Activated CD8-positive, alpha-beta memory T cell treated with anti-CD3 and anti-CD28 coated beads, Interleukin-2, amount 50 U/mL, for 1 hour (primary cell): ENCODE measurements around the gene SYNPO2.
"Not testable (repeated sequence)": the region's sequence is repeated elsewhere in the genome, so short reads cannot be mapped to it uniquely, and the experiment has no call there.

Source experiments
- DNase-seq: peaks from one replicate; pipeline ENCODE4 v3.0.0-alpha.2; 2020; ENCODE audit errors: extremely low read depth

Gene SYNPO2

DNA sequence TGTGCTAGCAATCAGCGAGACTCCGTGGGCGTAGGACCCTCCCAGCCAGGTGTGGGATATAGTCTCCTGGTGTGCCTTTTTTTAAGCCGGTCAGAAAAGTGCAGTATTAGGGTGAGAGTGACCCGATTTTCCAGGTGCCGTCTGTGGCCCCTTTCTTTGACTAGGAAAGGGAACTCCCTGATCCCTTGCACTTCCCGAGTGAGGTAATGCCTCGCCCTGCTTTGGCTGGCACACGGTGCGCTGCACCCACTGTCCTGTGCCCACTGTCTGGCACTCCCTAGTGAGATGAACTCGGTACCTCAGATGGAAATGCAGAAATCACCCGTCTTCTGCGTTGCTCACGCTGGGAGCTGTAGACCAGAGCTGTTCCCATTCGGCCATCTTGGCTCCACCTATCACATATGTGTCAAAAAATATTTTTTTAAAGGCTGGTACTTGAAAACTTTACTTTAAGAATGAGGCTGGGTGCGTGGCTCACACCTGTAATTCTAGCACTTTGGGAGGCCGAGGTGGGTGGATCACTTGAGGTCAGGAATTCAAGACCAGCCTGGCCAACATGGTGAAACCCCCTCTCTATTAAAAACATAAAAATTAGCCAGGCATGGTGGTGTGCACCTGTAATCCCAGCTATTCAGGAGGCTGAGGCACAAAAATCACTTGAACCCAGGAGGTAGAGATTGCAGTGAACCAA, 179.2 kb downstream of the SYNPO2 start:
- not testable (repeated sequence) for DNase-seq

- DNase-seq = no peak
Measured at GRCh38 chr4:119068529-119068962, 179.9 kb downstream of the SYNPO2 start.

GRCh38 chr4:119070301-119070700, 181.6 kb downstream of the SYNPO2 start:
- no peak for DNase-seq

DNA sequence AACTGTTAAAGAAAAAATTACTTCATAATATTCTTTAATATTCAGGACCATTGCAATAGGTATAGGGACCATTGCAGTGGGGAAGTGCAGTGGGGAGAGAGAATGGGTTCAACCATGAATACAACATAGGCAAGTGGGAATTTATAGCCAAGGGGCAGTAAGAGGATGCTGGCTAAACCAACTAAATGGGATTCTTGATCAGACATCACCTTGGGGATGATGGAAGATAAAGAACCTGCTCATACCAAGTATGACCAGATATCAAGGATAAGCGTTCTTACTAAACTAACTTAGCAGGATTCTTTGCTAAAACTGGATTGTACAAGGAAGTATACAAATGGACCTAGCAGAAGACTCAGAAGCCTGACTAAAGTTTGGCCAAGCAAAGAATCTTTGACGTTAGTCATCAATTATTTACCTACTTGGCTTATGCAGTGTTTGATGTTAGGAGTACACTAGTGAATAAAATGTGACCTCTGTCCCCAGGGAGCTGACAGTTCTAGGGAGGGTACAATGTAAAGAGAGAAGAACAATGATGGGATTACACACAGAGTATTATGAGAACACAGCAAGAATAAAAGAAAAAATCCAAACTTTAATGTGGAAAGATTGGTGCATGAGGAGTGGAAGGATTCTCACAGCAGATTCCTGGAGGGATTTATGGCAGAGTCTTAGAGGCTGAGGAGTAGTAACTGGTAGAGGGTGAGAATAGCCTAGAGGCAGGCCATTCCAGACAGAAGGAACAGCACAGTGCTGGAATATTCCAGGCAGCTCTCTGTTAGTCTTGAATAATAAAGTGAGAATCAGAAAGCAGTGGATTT, 192.3 kb downstream of the SYNPO2 start:
- DNase-seq = no peak

- no peak for DNase-seq
Measured at GRCh38 chr4:119081542-119081859, 192.8 kb downstream of the SYNPO2 start.

- DNase-seq = no peak
Measured at GRCh38 chr4:119081943-119082342, 193.3 kb downstream of the SYNPO2 start.

DNA sequence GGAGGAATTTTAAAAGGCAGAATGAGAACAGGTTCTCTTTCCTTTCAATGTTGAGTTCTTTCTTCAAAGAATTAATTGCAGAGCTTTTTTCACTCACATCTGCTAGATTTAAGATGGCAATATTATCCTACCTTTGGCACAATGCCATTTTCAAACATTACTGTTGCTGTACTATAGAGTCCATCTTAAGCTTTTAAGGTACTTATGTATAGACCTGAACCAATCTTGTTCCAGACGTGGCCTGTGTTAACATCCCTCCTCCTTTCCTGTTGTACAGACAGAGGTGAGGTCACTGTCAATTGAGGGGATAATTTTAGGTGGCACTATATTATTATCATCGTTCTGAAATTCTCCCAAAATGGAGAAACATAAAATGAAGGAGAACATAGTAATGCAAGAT, 194.0 kb downstream of the SYNPO2 start:
- DNase-seq = no peak

DNA sequence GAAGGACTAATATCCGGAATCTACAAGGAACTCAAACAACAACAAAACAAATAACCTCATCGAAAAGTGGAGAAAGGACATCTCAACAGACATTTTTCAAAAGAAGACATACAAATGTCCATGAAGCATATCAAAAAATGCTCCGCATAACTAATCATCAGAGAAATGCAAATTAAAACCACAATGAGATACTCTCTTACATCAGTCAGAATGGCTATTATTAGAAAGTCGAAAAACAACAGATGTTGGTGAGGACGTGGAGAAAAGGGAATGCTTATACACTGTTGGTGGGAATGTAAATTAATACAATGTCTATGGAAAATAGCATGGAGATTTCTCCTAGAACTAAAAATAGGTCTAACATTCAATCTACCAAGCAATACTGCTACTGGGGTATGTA, 195.9 kb downstream of the SYNPO2 start:
- no peak for DNase-seq

- DNase-seq = no peak
Measured at GRCh38 chr4:119087121-119087520, 198.5 kb downstream of the SYNPO2 start.

GRCh38 chr4:119087656-119088055, 199.0 kb downstream of the SYNPO2 start:
- no peak for DNase-seq

- DNase-seq = no peak
Measured at GRCh38 chr4:119093042-119093827, 204.6 kb downstream of the SYNPO2 start.

- no peak for DNase-seq
Measured at GRCh38 chr4:119097282-119097900, 208.7 kb downstream of the SYNPO2 start.

GRCh38 chr4:119098306-119098705, 209.7 kb downstream of the SYNPO2 start:
- DNase-seq = no peak

GRCh38 chr4:119099227-119099810, 210.7 kb downstream of the SYNPO2 start:
- no peak for DNase-seq

GRCh38 chr4:119100655-119101054, 212.0 kb downstream of the SYNPO2 start:
- DNase-seq = no peak

- no peak for DNase-seq
Measured at GRCh38 chr4:119103263-119103662, 214.6 kb downstream of the SYNPO2 start.

DNA sequence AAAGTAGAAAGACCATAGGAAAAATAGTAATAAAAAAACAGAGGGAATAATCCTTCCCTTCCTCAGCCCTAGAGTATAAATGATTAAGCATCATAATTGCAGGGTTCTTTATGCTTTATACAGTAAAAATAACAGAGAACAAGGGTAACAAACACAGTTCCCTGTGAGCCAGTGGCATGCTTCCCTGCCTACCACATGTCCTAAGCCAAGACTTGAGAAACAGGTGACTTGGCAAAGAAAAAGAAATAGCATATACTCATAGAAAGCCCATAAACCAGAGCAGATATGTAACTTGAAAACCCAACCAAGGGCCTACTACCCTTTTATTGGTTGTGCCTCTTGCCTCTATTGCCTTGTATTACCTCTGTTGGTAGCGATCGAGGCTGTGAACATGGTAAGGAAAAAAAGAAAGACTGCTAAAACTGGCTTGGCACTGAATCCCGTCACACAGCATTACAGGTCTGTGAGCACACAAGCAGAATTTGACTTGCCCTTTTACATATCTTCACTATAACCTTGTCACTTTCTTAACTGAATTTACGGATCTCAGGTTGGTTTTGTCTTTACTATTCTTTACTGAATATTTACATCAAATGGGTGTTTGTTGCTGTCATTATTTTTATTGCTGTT, 216.1 kb downstream of the SYNPO2 start:
- DNase-seq = no peak

- DNase-seq = no peak
Measured at GRCh38 chr4:119105605-119106004, 217.0 kb downstream of the SYNPO2 start.

- no peak for DNase-seq
Measured at GRCh38 chr4:119106036-119107000, 217.7 kb downstream of the SYNPO2 start.

DNA sequence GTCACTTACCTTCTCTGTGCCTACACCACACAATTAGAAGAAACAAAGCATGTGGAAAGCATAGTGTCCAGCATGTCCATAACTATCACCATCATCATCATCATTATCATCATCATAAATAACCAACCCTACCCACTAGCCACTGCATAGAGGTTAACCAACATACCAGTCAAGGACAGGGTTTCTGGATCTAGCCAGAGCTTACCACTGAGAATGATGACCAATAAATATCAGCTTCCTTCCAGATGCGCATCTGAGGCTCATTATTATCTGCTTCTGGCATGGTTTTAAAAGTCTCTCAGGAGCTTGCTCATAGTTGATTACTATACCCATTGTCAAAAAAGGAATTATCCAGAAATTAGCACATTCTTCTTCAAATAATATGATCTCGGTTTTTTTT, 221.5 kb downstream of the SYNPO2 start:
- DNase-seq = no peak
